Measurements from ENCODE around the gene SCUBE2.

SCUBE2 gene

GRCh38 chr11:9049959-9050358 lies 41.4 kb downstream of the SCUBE2 start:
- no peak overlapping the region for H3K4me3 ChIP-seq (replicated peaks; ENCODE audit: low read depth, low read length)
- DNase-seq (ENCODE audit: extremely low read depth, low read depth) = no peak
- no peak for TF ChIP-seq CTCF (IDR thresholded peaks at IDR 0.05; ENCODE audit: low read depth, low read length, missing control alignments)

- no peak overlapping the region for H3K4me3 ChIP-seq (replicated peaks; ENCODE audit: low read depth, low read length)
- no peak for DNase-seq (ENCODE audit: extremely low read depth, low read depth)
- TF ChIP-seq CTCF (IDR thresholded peaks at IDR 0.05; ENCODE audit: low read depth, low read length, missing control alignments) = no peak
Observed at GRCh38 chr11:9047964-9048523, 43.4 kb downstream of the SCUBE2 start.

- DNase-seq (ENCODE audit: extremely low read depth, low read depth) = no peak
- no peak for TF ChIP-seq CTCF (IDR thresholded peaks at IDR 0.05; ENCODE audit: low read depth, low read length, missing control alignments)
- H3K4me3 ChIP-seq (replicated peaks; ENCODE audit: low read depth, low read length) = no peak overlapping the region
Observed at GRCh38 chr11:9046481-9046880, 44.9 kb downstream of the SCUBE2 start.

DNA sequence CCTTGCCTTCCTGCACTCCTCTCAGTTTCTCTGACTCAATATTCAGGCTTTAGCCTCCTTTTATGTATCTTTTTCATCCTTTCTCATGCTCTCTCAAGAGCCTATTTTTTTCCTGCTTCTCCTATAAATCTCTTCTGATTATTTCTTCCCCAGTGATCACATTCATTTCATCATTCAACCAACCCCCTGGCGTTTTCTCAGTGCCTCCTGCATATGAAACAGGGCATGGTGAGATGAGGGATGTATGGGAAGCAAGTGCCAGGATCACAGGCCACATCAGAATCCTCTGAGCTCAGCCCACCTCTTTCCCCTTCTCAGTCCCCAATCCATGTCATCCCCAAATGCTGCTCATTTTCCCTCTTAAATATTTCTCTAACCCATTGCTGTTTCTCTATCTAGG lies 48.9 kb downstream of the SCUBE2 start:
- DNase-seq (ENCODE audit: extremely low read depth, low read depth) = no peak
- no peak for TF ChIP-seq CTCF (IDR thresholded peaks at IDR 0.05; ENCODE audit: low read depth, low read length, missing control alignments)
- H3K4me3 ChIP-seq (replicated peaks; ENCODE audit: low read depth, low read length) = no peak overlapping the region

DNA sequence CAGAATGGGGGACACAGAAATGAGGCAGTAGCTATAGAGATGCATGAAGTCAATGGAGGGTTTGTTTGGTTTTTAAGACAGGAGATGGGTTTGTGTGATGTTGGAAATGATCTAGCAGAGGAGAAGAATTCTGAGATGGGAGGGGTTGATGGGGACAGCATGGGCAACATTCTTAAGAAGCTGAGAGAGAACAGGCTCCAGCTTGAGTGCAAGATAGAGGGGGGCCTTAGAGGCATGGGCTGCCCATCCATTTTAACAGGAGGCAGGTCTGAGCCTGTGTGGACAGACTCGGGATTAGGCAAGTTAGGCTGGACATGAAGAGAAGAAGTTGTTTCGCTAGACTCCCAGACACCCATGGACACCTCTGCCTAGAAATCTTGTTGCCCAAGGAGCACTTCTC lies 49.7 kb downstream of the SCUBE2 start:
- no peak for DNase-seq (ENCODE audit: extremely low read depth, low read depth)
- no peak for TF ChIP-seq CTCF (IDR thresholded peaks at IDR 0.05; ENCODE audit: low read depth, low read length, missing control alignments)
- no peak overlapping the region for H3K4me3 ChIP-seq (replicated peaks; ENCODE audit: low read depth, low read length)

- H3K4me3 ChIP-seq (replicated peaks; ENCODE audit: low read depth, low read length) = no peak overlapping the region
- DNase-seq (ENCODE audit: extremely low read depth, low read depth) = no peak
- no peak for TF ChIP-seq CTCF (IDR thresholded peaks at IDR 0.05; ENCODE audit: low read depth, low read length, missing control alignments)
Observed at GRCh38 chr11:9040410-9040809, 51.0 kb downstream of the SCUBE2 start.

- no peak for TF ChIP-seq CTCF (IDR thresholded peaks at IDR 0.05; ENCODE audit: low read depth, low read length, missing control alignments)
Observed at GRCh38 chr11:9039863-9040262, 51.5 kb downstream of the SCUBE2 start.

More at GRCh38 chr11:9039863-9040262, 51.5 kb downstream of the SCUBE2 start:
- DNase-seq (ENCODE audit: extremely low read depth, low read depth) = no peak
- H3K4me3 ChIP-seq (replicated peaks; ENCODE audit: low read depth, low read length) = no peak overlapping the region
